ENCODE data around the gene PES1. TPM values are rescaled to one million over a fixed set of nuclear protein-coding genes. Genes with fewer than 3 reads are reported as not detected.

PES1 gene
- total and polyA plus RNA-seq, 11 donors: 15.7 to 60.9 (median 27.8) TPM

- ATAC-seq: peak in 1 of 4 donors; percentile 16
- no peak for DNase-seq
- Histone ChIP-seq H3K9me3 (no peaks in the 10 kb centered on the region), H3K27ac (peak within 1 kb of the TSS in 1 of 12 donors; percentile 24), H3K27me3 (peaks cover 0 to 4% (median 0%) of the 10 kb centered on the region in 9 donors), H3K4me1 (peaks cover 0 to 19% (median 11%) of the 10 kb centered on the region in 12 donors), H3K36me3 (peaks cover 0 to 41% (median 38%) of the 10 kb centered on the region in 9 donors), H3K4me3 (peak within 1 kb of the TSS in 7 of 12 donors; percentile 9 to 36 (median 23))
- TF ChIP-seq, protein P1, sequence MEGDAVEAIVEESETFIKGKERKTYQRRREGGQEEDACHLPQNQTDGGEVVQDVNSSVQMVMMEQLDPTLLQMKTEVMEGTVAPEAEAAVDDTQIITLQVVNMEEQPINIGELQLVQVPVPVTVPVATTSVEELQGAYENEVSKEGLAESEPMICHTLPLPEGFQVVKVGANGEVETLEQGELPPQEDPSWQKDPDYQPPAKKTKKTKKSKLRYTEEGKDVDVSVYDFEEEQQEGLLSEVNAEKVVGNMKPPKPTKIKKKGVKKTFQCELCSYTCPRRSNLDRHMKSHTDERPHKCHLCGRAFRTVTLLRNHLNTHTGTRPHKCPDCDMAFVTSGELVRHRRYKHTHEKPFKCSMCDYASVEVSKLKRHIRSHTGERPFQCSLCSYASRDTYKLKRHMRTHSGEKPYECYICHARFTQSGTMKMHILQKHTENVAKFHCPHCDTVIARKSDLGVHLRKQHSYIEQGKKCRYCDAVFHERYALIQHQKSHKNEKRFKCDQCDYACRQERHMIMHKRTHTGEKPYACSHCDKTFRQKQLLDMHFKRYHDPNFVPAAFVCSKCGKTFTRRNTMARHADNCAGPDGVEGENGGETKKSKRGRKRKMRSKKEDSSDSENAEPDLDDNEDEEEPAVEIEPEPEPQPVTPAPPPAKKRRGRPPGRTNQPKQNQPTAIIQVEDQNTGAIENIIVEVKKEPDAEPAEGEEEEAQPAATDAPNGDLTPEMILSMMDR (IDR thresholded peaks at IDR 0.05): no peak
- no peak for TF ChIP-seq POLR2A (IDR thresholded peaks at IDR 0.05)
- WGBS, 4 donors: 6 to 23% (median 12%) methylated on average over 15 to 75 of the region's 75 CpGs
- intact Hi-C loops (cut with DNase I): no loop called here
Observed at GRCh38 chr22:30574095-30574981, 17.4 kb downstream of the PES1 start, which contains the start of gene GAL3ST1. GAL3ST1 (minus strand) TSS chr22:30574665; CDS start chr22:30557392, 17,273 bp downstream.

DNA sequence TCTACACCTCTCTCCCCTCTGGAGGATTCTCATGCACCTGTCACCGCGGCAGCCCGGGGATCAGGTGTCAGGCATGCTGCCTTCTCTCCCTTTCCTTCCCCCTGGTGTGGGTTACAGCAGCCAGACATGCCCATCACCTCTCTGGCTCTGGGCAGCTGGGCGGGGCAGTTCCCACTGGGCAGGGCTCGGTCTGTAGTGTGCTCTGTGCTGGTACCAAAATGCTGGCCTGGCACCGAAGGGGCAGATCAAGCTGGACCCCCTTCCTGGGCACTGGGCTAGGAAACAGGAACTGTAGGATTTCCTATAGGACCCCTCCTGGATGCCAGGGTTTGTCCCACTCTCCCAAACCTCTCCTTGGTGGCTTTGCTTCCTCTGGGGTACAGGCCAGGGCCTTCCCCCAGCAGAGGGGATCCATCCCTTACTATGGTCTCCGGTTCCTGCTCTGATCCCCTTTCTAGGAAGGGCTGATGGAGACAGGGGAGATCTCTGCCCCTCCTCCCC, 18.1 kb downstream of the PES1 start:
- ATAC-seq: no peak
- H3K36me3 ChIP-seq: peaks cover 0 to 34% (median 31%) of the 10 kb centered on the region in 9 donors
- H3K9me3 ChIP-seq: no peaks in the 10 kb centered on the region
- peaks cover 0 to 4% (median 0%) of the 10 kb centered on the region in 9 donors for H3K27me3 ChIP-seq
- H3K27ac ChIP-seq: no peak overlapping the region
- no peak for DNase-seq
- H3K4me3 ChIP-seq: no peak overlapping the region
- intact Hi-C loops (cut with DNase I): no loop called here
- peaks cover 0 to 19% (median 11%) of the 10 kb centered on the region in 12 donors for H3K4me1 ChIP-seq
- no peak for TF ChIP-seq POLR2A (IDR thresholded peaks at IDR 0.05)
- TF ChIP-seq, protein P1 (IDR thresholded peaks at IDR 0.05): no peak
- WGBS, 4 donors: 54 to 62% (median 57%) methylated on average over 5 to 7 of the region's 7 CpGs

DNA sequence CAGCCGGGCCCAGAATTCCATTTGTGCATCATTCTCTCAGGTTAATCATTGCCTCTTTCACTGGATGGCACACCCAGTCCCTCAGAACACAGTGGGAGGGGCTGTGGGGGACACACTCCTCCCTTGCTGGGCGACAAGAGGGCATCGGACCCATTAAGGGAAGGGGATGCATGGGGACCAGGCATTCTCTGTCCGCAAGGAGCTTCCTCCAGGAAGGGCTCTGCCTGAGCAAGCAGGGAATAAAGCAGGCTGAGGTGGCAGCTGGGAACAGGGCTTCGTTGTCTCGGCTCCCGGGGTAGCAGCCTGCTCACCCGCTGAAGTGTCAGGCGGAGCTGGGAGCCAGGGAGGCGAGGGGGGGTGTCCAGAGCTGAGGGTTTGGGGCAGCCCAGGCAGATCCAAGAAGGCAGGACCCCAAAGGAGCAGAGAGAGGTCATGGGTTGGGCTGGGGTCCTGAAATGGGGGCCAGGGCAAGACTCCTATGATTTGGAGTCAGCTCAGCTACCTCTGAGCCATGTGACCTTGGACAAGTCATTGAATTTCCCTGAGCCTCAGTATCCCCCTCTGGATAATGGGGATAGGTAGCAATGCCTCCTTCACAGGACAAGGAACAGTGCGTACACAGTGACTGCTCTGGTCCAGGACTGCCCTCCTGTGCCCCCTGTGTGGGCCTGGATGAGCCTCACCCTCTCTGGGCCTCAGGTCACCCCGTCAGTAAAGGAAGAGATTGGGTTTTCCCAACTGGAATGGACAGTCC, 18.7 kb downstream of the PES1 start:
- Histone ChIP-seq H3K4me3 (no peak overlapping the region), H3K4me1 (peaks cover 0 to 19% (median 11%) of the 10 kb centered on the region in 12 donors), H3K27ac (no peak overlapping the region), H3K9me3 (no peaks in the 10 kb centered on the region), H3K27me3 (peaks cover 0 to 7% (median 0%) of the 10 kb centered on the region in 9 donors), H3K36me3 (peaks cover 0 to 28% (median 25%) of the 10 kb centered on the region in 9 donors)
- ATAC-seq (no peak), DNase-seq (no peak)
- intact Hi-C loops (cut with DNase I): no loop called here
- no peak for TF ChIP-seq POLR2A (IDR thresholded peaks at IDR 0.05)
- TF ChIP-seq, protein P1 (IDR thresholded peaks at IDR 0.05): no peak
- WGBS, 4 donors: 41 to 51% (median 45%) methylated on average over 11 to 12 of the region's 12 CpGs

All from heart left ventricle (tissue), 16 donors.